HL-60 (cell line): ENCODE data around the gene TIRAP.
"Not testable (repeated sequence)": the region's sequence is repeated elsewhere in the genome, so short reads cannot be mapped to it uniquely, and the experiment has no call there.

Experiments
- GABPA ChIP-seq: IDR thresholded peaks from 2 replicates; pipeline ENCODE4 v1.6.1; 2012; ENCODE audit warnings: low read depth
- TF ChIP-seq, protein P1 (sequence below): IDR thresholded peaks from one replicate; pipeline ENCODE4 v1.5.1; 2011; ENCODE audit warnings: low read length, control low read depth, inconsistent platforms; ENCODE audit not compliant: insufficient read depth

DNA sequence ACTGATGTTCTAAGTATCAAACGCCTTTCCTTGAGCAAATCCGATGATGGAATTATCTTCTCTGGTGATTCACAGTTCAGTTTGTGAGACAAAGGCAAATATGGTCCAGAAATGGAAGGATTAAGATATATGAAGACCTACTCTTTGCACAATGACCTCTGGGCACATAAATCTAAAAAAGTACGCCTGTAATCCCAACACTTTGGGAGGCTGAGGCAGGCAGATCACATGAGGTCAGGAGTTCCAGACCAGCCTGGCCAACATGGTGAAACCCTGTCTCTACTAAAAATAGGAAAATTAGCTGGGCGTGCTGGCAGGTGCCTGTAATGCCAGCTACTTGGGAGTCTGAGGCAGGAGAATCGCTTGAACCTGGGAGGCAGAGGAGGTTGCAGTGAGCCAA is 27.4 kb upstream of the TIRAP start:
- TF ChIP-seq GABPA: not testable (repeated sequence)
- TF ChIP-seq, protein P1, sequence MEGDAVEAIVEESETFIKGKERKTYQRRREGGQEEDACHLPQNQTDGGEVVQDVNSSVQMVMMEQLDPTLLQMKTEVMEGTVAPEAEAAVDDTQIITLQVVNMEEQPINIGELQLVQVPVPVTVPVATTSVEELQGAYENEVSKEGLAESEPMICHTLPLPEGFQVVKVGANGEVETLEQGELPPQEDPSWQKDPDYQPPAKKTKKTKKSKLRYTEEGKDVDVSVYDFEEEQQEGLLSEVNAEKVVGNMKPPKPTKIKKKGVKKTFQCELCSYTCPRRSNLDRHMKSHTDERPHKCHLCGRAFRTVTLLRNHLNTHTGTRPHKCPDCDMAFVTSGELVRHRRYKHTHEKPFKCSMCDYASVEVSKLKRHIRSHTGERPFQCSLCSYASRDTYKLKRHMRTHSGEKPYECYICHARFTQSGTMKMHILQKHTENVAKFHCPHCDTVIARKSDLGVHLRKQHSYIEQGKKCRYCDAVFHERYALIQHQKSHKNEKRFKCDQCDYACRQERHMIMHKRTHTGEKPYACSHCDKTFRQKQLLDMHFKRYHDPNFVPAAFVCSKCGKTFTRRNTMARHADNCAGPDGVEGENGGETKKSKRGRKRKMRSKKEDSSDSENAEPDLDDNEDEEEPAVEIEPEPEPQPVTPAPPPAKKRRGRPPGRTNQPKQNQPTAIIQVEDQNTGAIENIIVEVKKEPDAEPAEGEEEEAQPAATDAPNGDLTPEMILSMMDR: not testable (repeated sequence)
